ENCODE data around the gene TRIM36.

TRIM36 gene, protein sequence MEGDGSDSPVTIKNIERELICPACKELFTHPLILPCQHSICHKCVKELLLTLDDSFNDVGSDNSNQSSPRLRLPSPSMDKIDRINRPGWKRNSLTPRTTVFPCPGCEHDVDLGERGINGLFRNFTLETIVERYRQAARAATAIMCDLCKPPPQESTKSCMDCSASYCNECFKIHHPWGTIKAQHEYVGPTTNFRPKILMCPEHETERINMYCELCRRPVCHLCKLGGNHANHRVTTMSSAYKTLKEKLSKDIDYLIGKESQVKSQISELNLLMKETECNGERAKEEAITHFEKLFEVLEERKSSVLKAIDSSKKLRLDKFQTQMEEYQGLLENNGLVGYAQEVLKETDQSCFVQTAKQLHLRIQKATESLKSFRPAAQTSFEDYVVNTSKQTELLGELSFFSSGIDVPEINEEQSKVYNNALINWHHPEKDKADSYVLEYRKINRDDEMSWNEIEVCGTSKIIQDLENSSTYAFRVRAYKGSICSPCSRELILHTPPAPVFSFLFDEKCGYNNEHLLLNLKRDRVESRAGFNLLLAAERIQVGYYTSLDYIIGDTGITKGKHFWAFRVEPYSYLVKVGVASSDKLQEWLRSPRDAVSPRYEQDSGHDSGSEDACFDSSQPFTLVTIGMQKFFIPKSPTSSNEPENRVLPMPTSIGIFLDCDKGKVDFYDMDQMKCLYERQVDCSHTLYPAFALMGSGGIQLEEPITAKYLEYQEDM

DNA sequence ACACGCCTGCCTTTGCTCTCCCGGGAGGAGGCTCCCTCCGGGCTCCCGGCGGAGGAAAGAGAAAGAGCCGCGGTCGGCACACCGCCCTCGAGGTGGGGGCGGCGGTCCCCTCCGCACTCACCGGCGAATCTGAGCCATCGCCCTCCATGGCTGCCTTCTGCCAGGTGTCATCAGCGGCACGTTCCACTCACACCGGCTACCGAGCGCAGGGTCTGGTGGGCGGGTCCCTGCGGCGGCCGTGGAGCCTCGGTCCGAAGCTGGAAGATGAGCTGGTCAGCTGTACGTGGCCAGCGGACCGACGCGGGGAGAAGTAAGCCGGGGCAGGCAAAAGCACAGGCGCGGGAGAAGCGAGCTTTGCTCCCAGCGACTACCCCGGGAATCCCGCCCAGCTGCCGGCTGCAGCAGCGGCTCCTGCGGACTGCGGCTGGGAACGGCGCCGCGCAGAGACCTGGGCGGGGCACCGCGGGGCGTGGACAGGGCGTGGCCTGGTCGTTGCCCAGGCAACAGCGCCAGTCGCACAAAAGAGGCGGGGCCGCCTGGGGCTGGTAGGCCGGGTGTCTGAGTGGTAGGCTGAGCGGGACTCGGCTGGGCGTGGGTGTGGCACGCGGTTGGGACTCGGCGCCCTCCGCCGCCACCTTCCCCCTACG, at the start of gene TRIM36:
TRIM36 (minus strand) TSS at position 422 of the 647 bp plus-strand sequence; CDS start at position 148, 274 bp downstream.
- DNase-seq = peak; percentile 66 to 93

DNA sequence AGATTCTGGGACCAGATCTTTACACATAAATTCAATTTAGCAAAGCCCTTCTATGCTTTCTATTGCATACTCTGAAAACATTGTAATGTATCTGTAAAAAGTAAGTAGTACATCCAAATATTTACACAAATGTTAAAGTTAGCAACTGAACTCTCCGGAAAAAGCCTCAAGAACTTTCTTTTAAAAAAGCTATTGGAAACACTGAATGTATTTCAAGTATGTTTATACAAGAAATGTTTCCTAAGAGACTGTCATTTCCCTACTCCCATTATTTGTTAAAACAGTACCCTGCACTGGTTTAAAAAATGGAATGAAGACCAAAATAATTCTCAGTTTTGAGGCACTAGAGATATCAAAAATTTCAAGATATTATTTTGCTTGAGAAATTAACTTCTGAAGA, 44.8 kb upstream of the TRIM36 start:
- DNase-seq = no peak

DNA sequence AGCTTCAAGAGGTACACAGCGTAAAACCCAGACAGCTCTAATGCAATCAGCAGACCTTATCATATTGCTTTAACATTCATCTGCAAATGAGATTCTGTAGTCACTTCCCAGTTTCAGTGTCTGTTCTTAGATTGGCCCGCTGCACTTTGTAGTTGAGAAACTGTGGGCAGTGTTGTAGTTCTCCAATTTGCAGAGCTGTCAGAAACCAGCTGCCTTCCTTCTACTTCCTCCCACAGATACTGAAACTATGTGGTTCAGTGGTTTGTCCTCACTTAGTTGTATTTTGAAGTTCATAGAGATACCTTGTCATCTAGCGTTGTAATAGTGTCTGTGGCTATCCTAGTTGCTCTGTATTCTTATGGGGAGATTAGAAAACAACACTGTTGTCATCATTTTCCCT, 39.6 kb upstream of the TRIM36 start:
- peak; percentile 2 to 89 for DNase-seq

DNA sequence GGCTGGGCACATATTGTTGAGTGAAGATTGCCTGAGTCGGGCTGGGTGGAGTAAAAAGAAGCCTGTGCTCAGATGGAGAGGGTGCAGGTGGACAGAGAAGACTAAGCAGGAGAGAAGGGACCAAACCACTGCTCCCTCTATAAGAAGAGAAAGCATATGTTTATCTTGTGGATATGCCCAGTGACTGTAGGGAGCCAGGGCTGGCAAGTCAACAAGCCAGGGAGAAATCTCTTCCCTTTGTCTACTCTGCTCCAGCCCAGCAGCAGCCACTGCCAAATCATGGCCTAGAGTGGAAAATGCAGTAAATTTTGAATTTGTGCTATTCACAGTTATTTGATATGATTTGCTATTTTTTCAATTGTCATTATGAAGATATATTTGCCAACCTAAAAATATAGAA, 33.2 kb upstream of the TRIM36 start:
- no peak for DNase-seq

DNA sequence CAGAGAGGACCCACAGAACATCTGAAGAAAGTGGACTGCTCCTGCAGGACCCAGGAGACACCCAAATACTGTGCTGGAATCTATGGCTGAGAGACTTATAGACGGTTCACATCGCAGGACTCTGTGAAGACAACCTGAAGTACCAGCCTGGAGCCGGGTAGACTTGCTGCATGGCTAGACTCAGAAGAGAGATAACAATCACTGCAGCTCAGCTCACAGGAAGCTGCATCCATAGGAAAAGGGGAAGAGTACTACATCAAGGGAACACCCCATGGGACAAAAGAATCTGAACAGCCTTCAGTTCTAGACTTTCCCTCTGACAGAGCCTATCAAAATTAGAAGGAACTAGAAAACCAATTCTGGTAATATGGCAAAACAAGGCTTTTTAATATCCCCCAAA, 26.5 kb upstream of the TRIM36 start:
- DNase-seq = no peak

DNA sequence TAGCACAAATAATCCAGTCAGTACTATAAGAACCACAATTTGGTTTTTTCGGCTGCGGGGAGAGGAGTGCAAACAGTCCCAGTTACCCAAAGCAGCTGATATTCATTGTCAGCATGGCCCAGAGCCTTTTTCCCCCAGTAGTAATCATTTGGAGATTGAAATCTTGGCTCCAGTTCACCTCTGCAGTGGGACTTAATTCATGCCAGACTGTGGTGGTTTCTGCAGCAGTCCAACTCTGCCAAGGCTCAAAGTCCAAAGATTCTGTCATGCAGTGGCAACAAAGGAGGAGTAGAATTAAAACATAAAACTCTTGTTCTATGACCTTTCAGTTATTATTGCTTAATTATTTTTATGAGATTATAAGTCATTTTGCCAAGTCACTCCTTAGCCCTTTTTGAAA, 25.0 kb upstream of the TRIM36 start:
- DNase-seq = no peak

DNA sequence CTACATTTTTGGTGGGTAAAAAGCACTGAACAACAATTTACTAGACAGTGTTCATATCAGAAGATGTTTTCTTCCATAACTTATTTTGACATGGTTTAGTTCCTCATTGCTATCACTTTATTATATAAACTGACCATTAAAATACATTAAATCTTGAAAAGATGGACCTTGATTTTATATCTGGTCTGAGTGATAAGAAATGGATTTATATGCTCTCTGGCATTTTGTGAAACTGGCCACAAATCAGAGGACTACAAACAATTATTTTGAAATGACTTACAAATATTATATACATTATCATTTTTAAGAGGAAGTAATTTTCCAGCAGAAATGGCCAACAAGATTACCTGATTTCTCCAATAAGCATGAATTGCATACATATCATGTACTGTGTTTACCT, 23.6 kb upstream of the TRIM36 start:
- DNase-seq = no peak

DNA sequence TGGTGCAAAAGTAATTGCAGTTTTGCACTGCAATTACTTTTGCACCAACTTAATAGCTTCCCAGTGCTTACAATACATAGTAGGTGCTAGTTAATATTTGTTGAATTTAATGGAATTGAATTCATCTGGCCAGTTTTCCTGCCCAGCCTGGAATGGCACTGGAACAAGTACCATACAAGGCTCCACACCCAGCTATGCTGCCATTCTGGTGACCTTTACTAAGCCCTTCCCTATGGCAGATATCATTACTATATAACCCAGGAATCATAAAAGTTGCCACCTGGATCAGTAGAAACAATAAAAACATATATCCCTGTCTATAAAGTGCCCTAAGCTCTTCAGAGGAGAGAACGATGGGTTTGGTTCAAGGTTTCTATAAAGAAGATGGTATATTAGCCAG, 22.4 kb upstream of the TRIM36 start:
- DNase-seq = no peak

DNA sequence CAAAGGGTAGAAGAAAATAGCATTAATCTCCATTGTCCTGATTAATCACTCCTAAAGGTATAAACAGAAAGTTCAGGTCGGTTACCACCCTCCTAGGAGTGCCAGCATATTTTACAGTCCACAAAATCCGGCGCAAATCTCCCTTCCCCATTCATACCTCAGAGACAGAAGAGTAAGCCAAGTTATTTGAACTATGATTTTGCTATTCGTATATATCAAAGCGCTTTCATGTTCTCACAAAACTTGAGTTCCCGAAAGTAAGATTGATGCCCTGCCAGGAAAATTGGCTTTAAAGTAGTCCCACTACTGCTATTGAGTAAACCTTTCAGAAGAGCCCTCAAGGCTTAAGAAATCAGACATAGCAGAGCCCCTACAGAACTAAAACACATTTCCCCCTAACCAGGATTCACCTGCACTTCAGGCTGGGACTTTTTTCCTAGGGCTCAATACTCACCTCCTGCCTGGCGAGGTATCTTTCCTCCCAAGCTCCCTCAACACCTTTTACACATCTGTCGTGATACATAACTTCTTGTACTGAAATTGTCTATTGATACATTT, 21.8 kb upstream of the TRIM36 start:
- DNase-seq = no peak

DNA sequence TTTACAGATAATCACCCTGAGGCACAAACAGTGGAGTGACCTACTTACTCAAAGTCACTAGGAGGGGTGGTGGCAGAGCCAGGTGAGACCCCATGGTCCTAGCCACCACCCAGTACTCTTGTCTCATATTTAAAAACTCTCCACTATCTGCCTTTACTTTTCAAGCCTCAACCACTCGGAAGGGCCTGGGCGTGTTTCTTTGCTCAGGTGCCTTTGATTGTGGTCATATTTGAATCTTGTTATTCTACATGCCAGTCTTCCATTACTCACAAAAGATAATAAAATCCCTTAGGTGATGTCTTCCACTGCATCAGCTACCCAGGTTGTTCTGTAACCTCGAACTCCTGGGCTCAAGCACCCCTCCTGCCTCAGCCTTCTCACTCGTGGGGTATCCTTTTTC, 20.7 kb upstream of the TRIM36 start:
- no peak for DNase-seq

DNA sequence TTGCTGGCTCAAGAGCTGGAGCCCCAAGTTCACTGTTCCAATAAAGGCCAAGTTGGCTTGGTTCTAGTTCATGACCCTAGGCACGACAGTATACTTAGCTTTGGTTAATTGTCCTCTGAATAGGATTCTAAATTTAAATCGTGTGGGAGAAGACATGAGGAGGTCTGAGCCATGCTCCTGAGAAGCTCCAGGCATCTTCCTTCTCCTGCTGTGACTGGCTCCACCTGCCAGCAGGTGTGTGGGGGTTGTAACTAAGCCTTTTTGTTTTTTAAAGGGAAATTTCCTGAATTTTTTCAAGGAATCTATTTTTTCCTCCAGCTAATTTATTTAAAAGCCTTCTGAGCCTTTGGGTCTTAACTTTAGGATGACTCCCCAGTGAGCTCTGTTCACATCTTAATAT, 20.2 kb upstream of the TRIM36 start:
- DNase-seq = no peak

DNA sequence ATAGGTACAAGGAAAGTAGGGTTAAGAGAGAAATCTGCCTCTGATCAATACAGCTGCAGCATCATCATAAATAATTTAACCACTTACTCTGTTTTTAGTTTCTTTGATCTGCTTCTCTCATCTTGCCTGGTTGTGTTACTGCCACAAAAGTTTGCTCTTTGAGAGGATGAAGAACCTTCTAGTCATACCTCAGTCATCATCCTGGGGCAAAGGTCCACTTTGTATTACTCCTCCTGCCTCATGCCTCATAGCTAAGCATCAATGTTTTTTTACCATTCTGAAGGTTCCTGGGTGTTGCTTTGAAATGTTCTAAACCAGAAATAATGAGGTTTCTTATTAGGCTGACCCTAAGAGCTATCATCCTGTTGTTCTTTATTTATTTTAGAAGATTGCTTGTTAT, 17.1 kb upstream of the TRIM36 start:
- no peak for DNase-seq

DNA sequence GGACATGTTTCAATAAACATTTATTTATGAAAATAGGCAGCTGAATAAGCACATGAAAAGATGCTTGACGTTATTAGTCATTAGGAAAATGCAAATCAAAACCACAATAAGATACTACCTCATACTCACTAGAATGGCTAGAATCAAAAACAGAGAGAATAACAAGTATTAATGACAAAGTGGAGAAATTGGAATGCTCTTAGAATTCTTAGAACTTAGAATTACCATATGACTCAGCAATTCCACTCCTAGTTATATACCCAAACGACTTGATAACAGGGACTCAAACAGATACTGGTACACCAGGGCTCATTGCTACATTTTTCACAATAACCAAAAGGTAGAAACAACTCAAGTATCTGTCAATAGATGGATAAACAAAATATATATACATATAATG, 15.1 kb upstream of the TRIM36 start:
- no peak for DNase-seq

DNA sequence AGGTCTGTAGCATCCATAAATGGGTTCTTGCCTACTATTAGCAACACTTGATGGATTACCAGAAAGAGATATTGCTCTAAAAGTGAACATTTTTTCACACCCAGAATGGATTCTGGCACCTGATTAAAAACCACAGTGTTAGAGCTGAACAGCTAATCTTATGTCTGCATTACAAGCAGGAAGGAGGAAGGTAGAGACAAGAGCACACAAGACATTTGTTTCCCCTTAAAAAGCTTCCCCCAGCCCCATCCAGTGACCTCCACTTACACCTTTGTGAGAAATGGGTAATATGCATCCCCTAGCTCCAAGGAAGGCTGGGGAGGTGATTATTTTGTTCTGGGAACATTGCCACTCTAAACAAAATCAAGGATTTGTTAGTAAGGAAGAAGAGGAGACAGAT, 12.0 kb upstream of the TRIM36 start:
- DNase-seq = no peak

DNA sequence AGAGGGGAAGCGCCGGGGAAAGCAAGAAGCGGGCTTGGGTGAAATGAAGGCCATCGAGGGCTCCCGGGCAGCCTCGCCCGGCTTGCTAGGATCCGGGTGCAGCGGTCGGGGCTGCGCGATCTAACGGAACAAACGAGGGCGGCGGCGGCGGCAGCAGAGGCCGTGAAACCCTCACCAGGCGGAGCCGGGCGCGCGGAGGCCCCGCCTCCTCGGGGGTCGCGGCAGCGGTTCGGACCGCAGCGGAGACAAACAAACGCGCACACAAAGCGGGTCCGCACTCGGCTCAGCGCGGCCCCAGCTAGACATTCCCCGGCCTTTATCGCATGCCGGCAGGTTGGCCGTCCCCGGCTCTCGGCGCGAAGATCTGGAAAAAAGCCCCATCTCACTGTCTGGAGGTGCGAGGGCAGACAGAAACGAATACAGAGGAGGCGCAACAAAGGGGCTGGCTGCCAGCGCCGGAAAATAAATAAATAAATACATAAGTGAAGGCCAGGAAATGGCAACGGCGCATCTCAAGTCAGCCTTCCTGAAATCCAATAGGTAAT, 10.5 kb upstream of the TRIM36 start:
- DNase-seq = peak in 1 of 2 donors; percentile 45

DNA sequence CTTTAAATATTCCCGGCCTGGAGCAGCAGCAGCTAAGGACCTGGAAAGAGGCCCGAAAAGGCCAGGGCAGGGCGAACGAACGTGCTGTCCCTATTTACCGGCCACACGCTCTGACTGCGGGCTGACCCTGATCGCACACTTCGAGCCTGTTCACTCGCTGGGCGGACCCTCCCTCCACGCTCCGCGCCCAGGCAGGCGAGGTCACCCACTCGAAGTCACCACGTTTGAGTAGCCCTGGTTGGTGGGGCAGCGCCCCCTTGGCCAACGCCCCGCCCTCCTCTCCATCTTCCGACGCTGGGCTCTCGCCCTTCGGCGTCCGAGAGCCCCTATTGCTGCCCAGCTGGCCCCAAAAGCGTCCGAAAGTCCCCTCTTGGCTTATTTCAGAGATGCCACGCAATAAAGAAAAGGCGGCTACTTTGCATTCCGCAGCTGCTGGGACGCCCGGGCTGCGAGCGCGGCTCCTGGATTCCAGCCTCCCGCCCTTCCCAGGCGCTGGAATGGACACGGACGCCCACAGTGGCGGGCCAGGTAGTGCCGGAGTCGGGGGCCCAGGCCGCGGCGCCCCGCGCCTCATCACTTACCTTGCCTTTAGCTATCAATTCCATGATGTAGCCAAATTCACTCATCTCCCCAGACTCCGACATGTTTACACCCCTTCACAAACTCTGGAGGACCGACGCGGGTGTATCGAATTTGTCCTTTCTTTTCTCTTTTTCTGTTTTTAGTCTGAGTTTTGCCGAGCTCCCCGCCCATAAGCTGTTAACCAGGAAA, 9.9 kb upstream of the TRIM36 start:
- no peak for DNase-seq

DNA sequence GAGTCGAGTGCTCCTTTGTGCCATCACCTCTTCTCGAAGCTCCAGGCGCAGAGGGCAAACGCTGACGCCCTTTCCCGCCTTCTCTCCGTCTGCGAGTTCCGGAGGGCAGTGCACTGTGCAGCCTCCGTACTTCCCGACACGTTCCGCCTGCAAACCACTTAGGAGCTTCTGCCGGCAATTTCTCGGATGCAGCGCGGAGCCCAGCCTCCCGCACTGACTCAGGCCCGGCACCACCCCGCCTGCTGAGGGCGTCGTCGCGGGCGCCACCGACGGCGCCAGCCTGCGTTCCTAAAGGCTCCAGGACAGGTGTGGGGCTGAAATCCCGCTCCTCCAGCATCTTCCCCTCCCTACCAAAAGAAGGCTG, 9.3 kb upstream of the TRIM36 start:
- DNase-seq = no peak

DNA sequence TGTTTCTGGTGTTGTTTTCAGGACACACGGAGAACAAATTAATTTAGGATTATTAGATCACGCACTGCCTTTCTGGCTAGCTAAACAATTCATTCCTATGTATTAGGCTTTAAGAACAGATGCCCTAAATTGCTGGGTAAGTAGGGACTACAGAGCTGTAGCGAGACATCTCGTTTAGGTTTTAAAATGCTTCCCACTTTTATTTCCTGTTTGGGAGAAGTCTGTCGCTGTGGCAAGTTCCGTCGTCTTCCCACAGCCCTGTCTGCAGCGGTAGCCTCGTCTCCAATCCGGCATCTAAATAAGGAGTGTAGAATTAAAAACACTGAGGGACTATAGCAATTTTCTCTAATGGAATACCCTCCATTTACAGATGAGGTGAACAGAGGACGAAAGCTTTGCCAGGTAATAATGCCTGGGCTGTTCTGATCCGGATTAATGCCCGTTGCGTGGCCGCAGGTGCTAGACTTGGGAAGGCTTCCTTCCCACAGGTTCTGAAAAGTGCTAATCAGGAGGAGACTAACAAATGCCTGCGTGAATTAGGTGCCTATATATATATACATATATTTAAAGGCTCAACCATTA, 1.3 kb upstream of the TRIM36 start:
- no peak for DNase-seq

DNA sequence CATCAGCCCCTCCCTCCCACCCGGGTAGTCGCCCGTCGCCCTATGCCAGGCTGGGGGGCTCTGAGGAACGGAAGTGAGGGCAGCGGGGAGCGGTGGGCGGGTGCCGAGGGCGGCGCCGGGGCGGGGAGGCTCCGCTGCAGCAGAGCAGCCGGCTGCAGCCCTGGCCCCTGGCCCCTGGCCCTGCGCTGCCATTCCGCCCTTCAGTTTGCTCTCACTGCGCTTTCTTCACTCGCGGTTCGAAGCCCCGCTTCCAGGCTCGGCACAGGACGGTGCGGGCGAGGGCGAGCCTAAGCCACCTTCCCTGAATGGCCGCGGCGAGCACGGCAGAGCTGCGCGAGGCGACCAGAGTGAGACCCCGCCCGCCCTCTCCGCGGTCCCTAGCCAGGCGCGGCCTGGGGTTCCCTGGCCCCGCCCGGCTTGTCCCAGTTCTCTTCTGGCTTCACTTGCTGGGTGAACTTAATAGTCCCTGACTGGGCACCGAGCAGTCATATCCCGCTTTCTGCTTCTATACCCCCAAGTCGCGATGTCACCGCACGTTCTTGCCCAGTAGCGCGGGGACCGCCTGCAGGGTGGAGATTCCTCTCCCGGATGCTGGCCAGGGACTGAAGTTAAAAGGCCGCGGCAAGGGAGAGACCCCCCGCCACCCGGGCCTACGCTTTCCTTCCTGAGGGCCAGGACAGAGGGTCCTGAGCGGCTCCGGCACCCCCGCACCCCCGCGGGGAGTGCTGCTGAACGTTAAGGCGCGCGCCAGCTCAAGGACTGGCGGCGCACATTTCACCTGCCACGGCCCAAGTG, 623 bp upstream of the TRIM36 start:
- DNase-seq = no peak

DNA sequence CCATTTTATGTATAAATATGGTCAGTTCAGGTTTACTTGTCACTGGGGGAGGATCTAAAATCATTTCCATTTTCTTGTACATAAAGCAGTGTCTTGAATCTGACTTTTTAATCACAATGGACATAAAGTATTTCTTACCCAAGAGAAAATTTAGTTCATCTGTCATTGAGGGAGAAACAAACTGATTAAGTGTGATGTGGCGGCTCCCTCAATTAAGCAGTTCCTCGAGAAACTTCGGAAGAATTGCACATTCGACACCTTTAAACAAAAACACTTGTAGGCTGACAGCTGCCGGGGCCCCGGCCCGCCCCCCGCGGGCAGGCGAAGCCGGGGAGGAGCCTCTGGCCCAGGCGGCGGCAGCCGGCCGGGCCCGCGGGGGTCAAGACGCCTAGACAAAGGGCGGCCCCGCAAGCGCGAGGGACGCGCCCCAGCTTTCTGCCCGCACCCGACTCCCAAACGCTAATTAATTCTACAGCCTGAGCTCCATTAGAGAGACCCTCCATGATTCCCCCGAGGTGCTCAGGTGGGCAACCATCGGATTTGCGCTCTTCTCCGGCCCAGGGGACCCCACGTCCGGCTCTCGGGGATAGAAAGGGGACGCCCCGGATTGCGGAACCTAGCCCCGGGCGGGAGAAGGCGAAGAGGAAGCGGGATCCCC, 750 bp downstream of the TRIM36 start:
- peak in 1 of 2 donors; percentile 86 for DNase-seq

Measured in bone marrow (tissue), 2 donors.